Spleen (tissue), 11 donors: ENCODE results near the gene MTLN. TPM values are rescaled to one million over a fixed set of nuclear protein-coding genes. Genes with fewer than 3 reads are reported as not detected.

Experiments
- DNase-seq: peaks from one replicate; pipeline ENCODE4 v3.0.0-alpha.2; 2020
- H3K27ac ChIP-seq, 8 donors: fragments of 200-600 bp; sonication (generic) in 7 of 8; 1 replicate in 4 of 8; 2 replicates in 4 of 8; pipeline versions ENCODE4 v1.5.0 to v1.8.0; 2016 to 2021; ENCODE audit warnings: inconsistent platforms in 4 of 8, mild to moderate bottlenecking in 4 of 8, moderate library complexity in 1 of 8
- H3K27me3 ChIP-seq, 7 donors: fragments of 200-600 bp; sonication (generic) in 6 of 7; replicated peaks in 1 of 7; 1 replicate in 4 of 7; 2 replicates in 3 of 7; pipeline versions ENCODE4 v1.5.0 to v1.8.0; 2016 to 2021; ENCODE audit warnings: inconsistent platforms in 3 of 7, mild to moderate bottlenecking in 1 of 7
- H3K36me3 ChIP-seq, 6 donors: fragments of 200-600 bp; sonication (generic) in 5 of 6; 1 replicate in 4 of 6; 2 replicates in 2 of 6; pipeline versions ENCODE4 v1.5.0 to v1.8.0; 2016 to 2021; ENCODE audit warnings: inconsistent platforms in 2 of 6
- H3K4me1 ChIP-seq, 6 donors: fragments of 200-600 bp; sonication (generic) in 5 of 6; 1 replicate in 3 of 6; 2 replicates in 3 of 6; pipeline versions ENCODE4 v1.5.0 to v1.8.0; 2016 to 2021; ENCODE audit warnings: inconsistent platforms in 3 of 6
- H3K4me3 ChIP-seq, 8 donors: fragments of 200-600 bp; sonication (generic) in 7 of 8; 1 replicate in 4 of 8; 2 replicates in 4 of 8; pipeline versions ENCODE4 v1.5.0 to v1.8.0; 2016 to 2021; ENCODE audit warnings: inconsistent platforms in 4 of 8, mild to moderate bottlenecking in 4 of 8, moderate library complexity in 2 of 8
- H3K9me3 ChIP-seq, 8 donors: fragments of 200-600 bp; sonication (generic) in 7 of 8; 1 replicate in 4 of 8; 2 replicates in 4 of 8; pipeline versions ENCODE4 v1.5.0 to v1.8.0; 2016 to 2021; ENCODE audit warnings: inconsistent platforms in 4 of 8
- POLR2A ChIP-seq, 3 donors: fragments of 450-650 bp; IDR thresholded peaks; one replicate each; pipeline ENCODE4 v1.5.1; 2017; ENCODE audit warnings: antibody characterized with exemption in 3 of 3, mild to moderate bottlenecking in 1 of 3
- POLR2AphosphoS5 ChIP-seq, 3 donors: sonication (generic); formaldehyde crosslinking; IDR thresholded peaks; one replicate each; pipeline ENCODE4 v1.5.1; 2017; ENCODE audit warnings: antibody characterized with exemption in 3 of 3
- WGBS, 5 donors: extraction: QIAGEN DNeasy Blood & Tissue Kit in 3 of 5; methylation state at CpG; one replicate each; pipeline versions ENCODE4 v1.1.5 to v1.1.7; 2013 to 2018; 5-methylcytosine and 5-hydroxymethylcytosine counted together
- intact Hi-C: fragments of 100-400 bp; cut with DNase I; formaldehyde crosslinking; loops from one replicate; pipeline ENCODE4 v1.15.0; 2023; ENCODE audit warnings: low total_unique reads
- polyA plus RNA-seq, 3 donors: library from polyadenylated mRNA; stranded (reverse); fragments of 200-250 nt; gene quantifications; one replicate each; pipeline ENCODE4 v1.2.1, GENCODE V29; 2013
- total RNA-seq, 7 donors: library from RNA; depleted of rRNA in 3 of 7; stranded (reverse); fragments of >200 nt in 3 of 7; fragmentation: NEBNext Ultra II Directional in 4 of 7; extraction: Animal tissue kit (Norgen Biotek cat#: 25700) in 4 of 7; gene quantifications; one replicate each; pipeline versions ENCODE4 v1.1.0 to v1.2.1, GENCODE V29; 2016 to 2021
- TF ChIP-seq, protein P1 (sequence below), 11 experiments: fragments of 200-600 bp in 7 of 11; fragments of 450-650 bp in 4 of 11; sonication (generic) in 4 of 11; IDR thresholded peaks in 8 of 11; conservative IDR thresholded peaks in 3 of 11; 1 replicate in 7 of 11; 2 replicates in 4 of 11; pipeline versions ENCODE4 v1.4.0 to v1.8.0; 2016 to 2021; ENCODE audit warnings: antibody characterized with exemption in 11 of 11, inconsistent platforms in 4 of 11, mild to moderate bottlenecking in 1 of 11
- donor health status: healthy with polysubstance abuse.
- donor health status: DM: no; HTN: no; CAD: no; lungs with moderate emphysema.
- donor health status: DM: no; HTN: no; CAD: no.
- donor health status: Bipolar disorder and iron deficiency.
- donor health status: healthy.
- donor health status: DM: no; HTN: no; CAD: no.
- donor health status: DM: yes; HTN: yes; CAD: no.

MTLN gene
- total and polyA plus RNA-seq, 10 donors, result 32.3 to 205 (median 49.8) TPM

DNA sequence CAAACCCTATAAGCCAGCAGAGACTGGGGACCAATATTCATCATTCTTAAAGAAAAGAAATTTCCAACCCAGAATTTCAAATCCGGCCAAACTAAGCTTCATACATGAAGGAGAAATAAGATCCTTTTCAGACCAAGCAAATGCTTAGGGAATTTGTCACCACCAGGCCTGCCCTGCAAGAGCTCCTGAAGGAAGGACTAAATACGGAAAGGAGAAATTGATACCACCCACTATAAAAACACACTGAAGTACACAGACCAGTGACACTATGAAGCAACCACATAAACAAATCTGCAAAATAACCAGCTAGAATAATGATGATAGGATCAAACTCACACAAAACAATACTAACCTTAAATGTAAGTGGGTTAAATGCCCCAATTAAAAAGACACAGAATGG, 29.9 kb downstream of the MTLN start:
- no peak overlapping the region for H3K27ac ChIP-seq
- no peaks in the 10 kb centered on the region for H3K4me1 ChIP-seq
- TF ChIP-seq POLR2A (IDR thresholded peaks at IDR 0.05) (no peak), POLR2AphosphoS5 (IDR thresholded peaks at IDR 0.05) (no peak)
- TF ChIP-seq, protein P1, sequence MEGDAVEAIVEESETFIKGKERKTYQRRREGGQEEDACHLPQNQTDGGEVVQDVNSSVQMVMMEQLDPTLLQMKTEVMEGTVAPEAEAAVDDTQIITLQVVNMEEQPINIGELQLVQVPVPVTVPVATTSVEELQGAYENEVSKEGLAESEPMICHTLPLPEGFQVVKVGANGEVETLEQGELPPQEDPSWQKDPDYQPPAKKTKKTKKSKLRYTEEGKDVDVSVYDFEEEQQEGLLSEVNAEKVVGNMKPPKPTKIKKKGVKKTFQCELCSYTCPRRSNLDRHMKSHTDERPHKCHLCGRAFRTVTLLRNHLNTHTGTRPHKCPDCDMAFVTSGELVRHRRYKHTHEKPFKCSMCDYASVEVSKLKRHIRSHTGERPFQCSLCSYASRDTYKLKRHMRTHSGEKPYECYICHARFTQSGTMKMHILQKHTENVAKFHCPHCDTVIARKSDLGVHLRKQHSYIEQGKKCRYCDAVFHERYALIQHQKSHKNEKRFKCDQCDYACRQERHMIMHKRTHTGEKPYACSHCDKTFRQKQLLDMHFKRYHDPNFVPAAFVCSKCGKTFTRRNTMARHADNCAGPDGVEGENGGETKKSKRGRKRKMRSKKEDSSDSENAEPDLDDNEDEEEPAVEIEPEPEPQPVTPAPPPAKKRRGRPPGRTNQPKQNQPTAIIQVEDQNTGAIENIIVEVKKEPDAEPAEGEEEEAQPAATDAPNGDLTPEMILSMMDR (IDR thresholded peaks at IDR 0.05 in 8 of 11, conservative IDR thresholded peaks at IDR 0.05 in 3 of 11), result no peak
- peaks cover 0 to 38% (median 20%) of the 10 kb centered on the region in 8 donors for H3K9me3 ChIP-seq
- intact Hi-C loops, result no loop called here
- 87 to 96% (median 93%) methylated on average over 2 of the region's 2 CpGs for WGBS, 5 donors
- no peak overlapping the region for H3K4me3 ChIP-seq
- H3K27me3 ChIP-seq, result peaks cover 0 to 5% (median 0%) of the 10 kb centered on the region in 7 donors
- DNase-seq, result no peak
- no peaks in the 10 kb centered on the region for H3K36me3 ChIP-seq

GRCh38 chr2:110180036-110180435, 32.3 kb downstream of the MTLN start:
- TF ChIP-seq POLR2AphosphoS5 (IDR thresholded peaks at IDR 0.05), result no peak
- TF ChIP-seq, protein P1 (IDR thresholded peaks at IDR 0.05 in 8 of 11, conservative IDR thresholded peaks at IDR 0.05 in 3 of 11), result no peak
- TF ChIP-seq POLR2A (IDR thresholded peaks at IDR 0.05), result no peak
- peaks cover 0 to 5% (median 0%) of the 10 kb centered on the region in 7 donors for H3K27me3 ChIP-seq

DNA sequence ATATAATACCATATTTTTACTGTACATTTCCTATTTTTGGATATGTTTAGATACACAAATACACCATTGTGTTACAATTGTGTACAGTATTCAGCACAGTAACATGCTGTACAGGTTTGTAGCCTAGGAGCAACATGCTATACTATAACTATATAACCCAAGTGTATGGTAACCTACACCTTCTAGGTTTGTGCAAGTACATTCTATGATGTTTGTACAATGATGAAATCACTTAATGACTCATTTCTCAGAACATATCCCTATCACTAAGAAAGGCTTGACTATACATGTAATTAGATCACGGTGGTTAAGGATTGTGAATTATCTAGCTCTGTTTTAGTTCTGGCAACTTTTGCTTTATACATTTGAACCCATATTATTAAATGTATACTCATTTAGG, 38.8 kb downstream of the MTLN start:
- TF ChIP-seq POLR2AphosphoS5 (IDR thresholded peaks at IDR 0.05), result no peak
- no peak for TF ChIP-seq POLR2A (IDR thresholded peaks at IDR 0.05)
- TF ChIP-seq, protein P1 (IDR thresholded peaks at IDR 0.05 in 8 of 11, conservative IDR thresholded peaks at IDR 0.05 in 3 of 11), result no peak
- intact Hi-C loops, result no loop called here
- H3K4me3 ChIP-seq, result no peak overlapping the region
- no peak overlapping the region for H3K27ac ChIP-seq
- no peaks in the 10 kb centered on the region for H3K27me3 ChIP-seq
- DNase-seq, result no peak
- WGBS, 5 donors, result 84 to 98% (median 90%) methylated on average over 1 of the region's 1 CpG
- no peaks in the 10 kb centered on the region for H3K36me3 ChIP-seq
- H3K9me3 ChIP-seq, result no peaks in the 10 kb centered on the region
- peaks cover 0 to 6% (median 0%) of the 10 kb centered on the region in 6 donors for H3K4me1 ChIP-seq

More at GRCh38 chr2:110180036-110180435, 32.3 kb downstream of the MTLN start:
- Histone ChIP-seq H3K4me3 (no peak overlapping the region), H3K4me1 (no peaks in the 10 kb centered on the region), H3K27ac (no peak overlapping the region), H3K36me3 (no peaks in the 10 kb centered on the region), H3K9me3 (peaks cover 0 to 29% (median 20%) of the 10 kb centered on the region in 8 donors)
- no peak for DNase-seq
- intact Hi-C loops, result no loop called here

- no peak for DNase-seq
- intact Hi-C loops, result no loop called here
- H3K4me1 ChIP-seq, result peaks cover 0 to 6% (median 0%) of the 10 kb centered on the region in 6 donors
- H3K9me3 ChIP-seq, result no peaks in the 10 kb centered on the region
- TF ChIP-seq POLR2A (IDR thresholded peaks at IDR 0.05), result no peak
- no peak for TF ChIP-seq POLR2AphosphoS5 (IDR thresholded peaks at IDR 0.05)
- TF ChIP-seq, protein P1 (IDR thresholded peaks at IDR 0.05 in 8 of 11, conservative IDR thresholded peaks at IDR 0.05 in 3 of 11), result no peak
- H3K27me3 ChIP-seq, result no peaks in the 10 kb centered on the region
- 88 to 96% (median 94%) methylated on average over 6 of the region's 6 CpGs for WGBS, 5 donors
- H3K36me3 ChIP-seq, result no peaks in the 10 kb centered on the region
- no peak overlapping the region for H3K4me3 ChIP-seq
- no peak overlapping the region for H3K27ac ChIP-seq
Observed at GRCh38 chr2:110172506-110172905, 39.8 kb downstream of the MTLN start.
